WTC11 (cell line): ENCODE results near the gene USP34. TPM values are rescaled to one million over a fixed set of nuclear protein-coding genes. Genes with fewer than 3 reads are reported as not detected.

ENCODE experiments used
- ATAC-seq: fragments of 200-7000 bp; cut with Tn5 transposase; 2 replicates; pipeline ENCODE4 v1.10.0; 2021; ENCODE audit warnings: mild to moderate bottlenecking, moderate library complexity
- CTCF ChIA-PET: fragments of 300-600 bp; sonication (Branson Sonifier 250); formaldehyde crosslinking; loops from one replicate; lab custom pipeline; 2021; ENCODE audit warnings: antibody characterized with exemption; lab: Charles Lee
- POLR2A ChIA-PET: fragments of 350-600 bp; sonication (Branson Sonifier 250); formaldehyde crosslinking; loops from one replicate; lab custom pipeline; 2021; ENCODE audit warnings: antibody characterized with exemption; lab: Charles Lee
- DNase-seq: peaks from one replicate; pipeline ENCODE4 v3.0.0; 2021; ENCODE audit warnings: low spot score
- H3K27ac Mint-ChIP-seq: 2 replicates; pipeline ENCODE4 v1.8.0; 2021; ENCODE audit warnings: mixed read lengths
- H3K27me3 Mint-ChIP-seq: 2 replicates; pipeline ENCODE4 v1.8.0; 2021; ENCODE audit warnings: low read depth, mild to moderate bottlenecking, moderate library complexity, mixed read lengths
- H3K36me3 Mint-ChIP-seq: 2 replicates; pipeline ENCODE4 v1.8.0; 2021; ENCODE audit warnings: mixed read lengths
- H3K4me1 Mint-ChIP-seq: 2 replicates; pipeline ENCODE4 v1.8.0; 2022; ENCODE audit warnings: mixed read lengths
- H3K4me3 Mint-ChIP-seq: 2 replicates; pipeline ENCODE4 v1.8.0; 2021; ENCODE audit warnings: mild to moderate bottlenecking, moderate library complexity, mixed read lengths
- H3K9me3 Mint-ChIP-seq: 2 replicates; pipeline ENCODE4 v1.8.0; 2021; ENCODE audit warnings: mixed read lengths
- AR ChIP-seq: fragments of 250-450 bp; sonication (Bioruptor Pico); IDR thresholded peaks from 2 replicates; pipeline ENCODE4 v1.9.0; 2021; ENCODE audit warnings: mild to moderate bottlenecking
- ATF6 ChIP-seq: sonication (generic); formaldehyde crosslinking; IDR thresholded peaks from 2 replicates; pipeline ENCODE4 v1.8.1; 2023; ENCODE audit warnings: mild to moderate bottlenecking, missing genetic modification reagents
- CBFB ChIP-seq: sonication (generic); formaldehyde crosslinking; IDR thresholded peaks from 2 replicates; pipeline ENCODE4 v1.8.1; 2022; ENCODE audit warnings: mild to moderate bottlenecking, low read depth, missing genetic modification reagents
- EMX1 ChIP-seq: fragments of 250-450 bp; sonication (Bioruptor Pico); IDR thresholded peaks from 2 replicates; pipeline ENCODE4 v1.8.0; 2021; ENCODE audit warnings: mild to moderate bottlenecking
- FOXP1 ChIP-seq: sonication (generic); formaldehyde crosslinking; IDR thresholded peaks from 2 replicates; pipeline ENCODE4 v1.8.0; 2022; ENCODE audit warnings: missing genetic modification reagents, mild to moderate bottlenecking, moderate library complexity, borderline replicate concordance
- MXD4 ChIP-seq: fragments of 250-450 bp; sonication (Bioruptor Pico); IDR thresholded peaks from 2 replicates; pipeline ENCODE4 v1.8.0; 2021; ENCODE audit warnings: mild to moderate bottlenecking, moderate library complexity, borderline replicate concordance
- NR2C2 ChIP-seq: sonication (generic); formaldehyde crosslinking; IDR thresholded peaks from 2 replicates; pipeline ENCODE4 v1.8.0; 2022; ENCODE audit warnings: mild to moderate bottlenecking, missing genetic modification reagents
- RELA ChIP-seq: sonication (generic); formaldehyde crosslinking; IDR thresholded peaks from 2 replicates; pipeline ENCODE4 v1.8.1; 2022; ENCODE audit warnings: missing genetic modification reagents, mild to moderate bottlenecking, borderline replicate concordance
- SOX15 ChIP-seq: fragments of 250-450 bp; sonication (Bioruptor Pico); IDR thresholded peaks from 2 replicates; pipeline ENCODE4 v1.9.0; 2021; ENCODE audit warnings: mild to moderate bottlenecking
- STAT6 ChIP-seq: sonication (generic); formaldehyde crosslinking; conservative IDR thresholded peaks from 2 replicates; pipeline ENCODE4 v1.8.1; 2023; ENCODE audit warnings: mild to moderate bottlenecking, low read depth, missing genetic modification reagents, moderate library complexity
- TEAD4 ChIP-seq: sonication (generic); formaldehyde crosslinking; IDR thresholded peaks from 2 replicates; pipeline ENCODE4 v1.8.0; 2022; ENCODE audit warnings: mild to moderate bottlenecking, missing genetic modification reagents
- TP53 ChIP-seq: sonication (generic); formaldehyde crosslinking; IDR thresholded peaks from 2 replicates; pipeline ENCODE4 v1.8.1; 2023; ENCODE audit warnings: mild to moderate bottlenecking, missing genetic modification reagents
- ZNF121 ChIP-seq: sonication (generic); formaldehyde crosslinking; IDR thresholded peaks from 2 replicates; pipeline ENCODE4 v1.8.0; 2023; ENCODE audit warnings: missing genetic modification reagents
- ZNF232 ChIP-seq: sonication (generic); formaldehyde crosslinking; IDR thresholded peaks from 2 replicates; pipeline ENCODE4 v1.8.0; 2022; ENCODE audit warnings: mild to moderate bottlenecking, missing genetic modification reagents
- ZNF317 ChIP-seq: sonication (generic); formaldehyde crosslinking; IDR thresholded peaks from 2 replicates; pipeline ENCODE4 v1.8.1; 2023; ENCODE audit warnings: low read depth, mild to moderate bottlenecking, moderate library complexity, missing genetic modification reagents, borderline replicate concordance
- ZNF396 ChIP-seq: fragments of 250-450 bp; sonication (Bioruptor Pico); IDR thresholded peaks from 2 replicates; pipeline ENCODE4 v1.8.0; 2021; ENCODE audit warnings: mild to moderate bottlenecking, moderate library complexity, borderline replicate concordance
- ZNF512 ChIP-seq: sonication (generic); formaldehyde crosslinking; IDR thresholded peaks from 2 replicates; pipeline ENCODE4 v1.8.1; 2022; ENCODE audit warnings: missing genetic modification reagents, borderline replicate concordance
- ZNF671 ChIP-seq: fragments of 250-450 bp; sonication (Bioruptor Pico); IDR thresholded peaks from 2 replicates; pipeline ENCODE4 v1.8.0; 2021; ENCODE audit warnings: mild to moderate bottlenecking
- total RNA-seq: library from RNA; stranded (reverse); gene quantifications from 3 replicates; pipeline ENCODE4 v1.2.3, GENCODE V29; 2021
- TF ChIP-seq, protein P1 (sequence below): sonication (generic); formaldehyde crosslinking; IDR thresholded peaks from 2 replicates; pipeline ENCODE4 v1.8.1; 2023; ENCODE audit warnings: mild to moderate bottlenecking, missing genetic modification reagents, moderate library complexity
- TF ChIP-seq, protein P2 (sequence below): fragments of 250-450 bp; sonication (Bioruptor Pico); IDR thresholded peaks from 2 replicates; pipeline ENCODE4 v1.9.0; 2021; ENCODE audit warnings: mild to moderate bottlenecking

The USP34 gene
- total RNA-seq, 1 experiment from 2014 or later = 92.3 TPM

- TF ChIP-seq ZNF232 (CRISPR knock-in tag) (no peak), NR2C2 (CRISPR knock-in tag) (no peak), EMX1 (no peak), ZNF121 (CRISPR knock-in tag) (no peak), AR (no peak)
- TF ChIP-seq, protein P1, sequence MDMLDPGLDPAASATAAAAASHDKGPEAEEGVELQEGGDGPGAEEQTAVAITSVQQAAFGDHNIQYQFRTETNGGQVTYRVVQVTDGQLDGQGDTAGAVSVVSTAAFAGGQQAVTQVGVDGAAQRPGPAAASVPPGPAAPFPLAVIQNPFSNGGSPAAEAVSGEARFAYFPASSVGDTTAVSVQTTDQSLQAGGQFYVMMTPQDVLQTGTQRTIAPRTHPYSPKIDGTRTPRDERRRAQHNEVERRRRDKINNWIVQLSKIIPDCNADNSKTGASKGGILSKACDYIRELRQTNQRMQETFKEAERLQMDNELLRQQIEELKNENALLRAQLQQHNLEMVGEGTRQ (CRISPR knock-in tag) = no peak
Observed at GRCh38 chr2:61167579-61167978, 303.3 kb downstream of the USP34 start (continued).

DNA sequence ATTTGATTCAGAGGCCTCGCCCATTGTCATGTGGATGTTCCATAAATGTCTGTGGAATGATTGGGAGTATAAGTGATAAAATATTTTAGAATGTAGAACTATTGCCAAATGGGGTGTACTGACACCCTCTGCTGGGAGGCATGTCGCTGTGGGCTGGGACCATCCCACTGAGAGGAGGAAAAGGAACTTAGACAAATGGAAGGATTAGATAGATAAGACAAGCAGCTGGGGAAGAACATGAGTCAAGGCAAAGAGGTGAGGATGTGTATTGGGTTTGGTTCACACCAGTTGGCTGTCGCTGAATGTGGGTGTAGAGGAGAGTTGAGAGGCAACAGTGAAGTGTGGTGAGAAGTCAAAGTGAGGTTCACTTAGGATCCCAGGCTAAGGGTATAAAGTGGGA, 304.9 kb downstream of the USP34 start:
- no peaks in the 10 kb centered on the region for H3K9me3 Mint-ChIP-seq

More for the DNA sequence above, 304.9 kb downstream of the USP34 start:
- no peaks in the 10 kb centered on the region for H3K4me1 Mint-ChIP-seq
- H3K27ac Mint-ChIP-seq = no peak overlapping the region
- H3K4me3 Mint-ChIP-seq = no peak overlapping the region
- ATAC-seq (no peak), DNase-seq (no peak)
- POLR2A ChIA-PET = no interaction called here
- H3K36me3 Mint-ChIP-seq = peaks cover 18% of the 10 kb centered on the region
- TF ChIP-seq ZNF512 (CRISPR knock-in tag) (no peak), CBFB (CRISPR knock-in tag) (no peak), TEAD4 (no peak), ATF6 (CRISPR knock-in tag) (no peak), ZNF396 (CRISPR knock-in tag) (no peak), RELA (CRISPR knock-in tag) (no peak), FOXP1 (no peak), AR (no peak), ZNF317 (no peak), SOX15 (CRISPR knock-in tag) (no peak), STAT6 (CRISPR knock-in tag) (no peak), TP53 (CRISPR knock-in tag) (no peak), ZNF671 (CRISPR knock-in tag) (no peak), MXD4 (CRISPR knock-in tag) (no peak)
- TF ChIP-seq, protein P2, sequence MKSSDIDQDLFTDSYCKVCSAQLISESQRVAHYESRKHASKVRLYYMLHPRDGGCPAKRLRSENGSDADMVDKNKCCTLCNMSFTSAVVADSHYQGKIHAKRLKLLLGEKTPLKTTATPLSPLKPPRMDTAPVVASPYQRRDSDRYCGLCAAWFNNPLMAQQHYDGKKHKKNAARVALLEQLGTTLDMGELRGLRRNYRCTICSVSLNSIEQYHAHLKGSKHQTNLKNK (CRISPR knock-in tag) = no peak
- H3K27me3 Mint-ChIP-seq = no peaks in the 10 kb centered on the region
- CTCF ChIA-PET = interaction anchor here (0.6 kb wide), 1 partner anchor 480 kb away, joined by 3 read pairs; no protein-coding TSS in a partner anchor
